Right kidney (tissue), 9 donors: Measurements from ENCODE around the gene AGPAT1.
"Not testable (repeated sequence)": the region's sequence is repeated elsewhere in the genome, so short reads cannot be mapped to it uniquely, and the experiment has no call there.

Source experiments
- DNase-seq: peaks from one replicate; pipeline ENCODE4 v3.0.0-alpha.2; 2016
- long read RNA-seq, 8 donors: transcript quantifications; one replicate each; lab custom pipeline, GENCODE V29; 2026

Gene AGPAT1
- long read RNA-seq, donor 1, transcript AGPAT1-203 (7 exons, 2,234 nt): major isoform, 22 of 27 reads
- long read RNA-seq, donor 1, partial matches to known transcripts: 0 of 27 reads
- long read RNA-seq, donor 1, other reads (novel, unspliced or antisense): 0 of 27 reads
- long read RNA-seq, donor 2, transcript AGPAT1-203 (7 exons, 2,234 nt): major isoform, 14 of 16 reads
- long read RNA-seq, donor 2, partial matches to known transcripts: 0 of 16 reads
- long read RNA-seq, donor 2, other reads (novel, unspliced or antisense): 0 of 16 reads
- long read RNA-seq, donor 3, transcript AGPAT1-203 (7 exons, 2,234 nt): major isoform, 6 of 7 reads
- long read RNA-seq, donor 3, partial matches to known transcripts: 0 of 7 reads
- long read RNA-seq, donor 3, other reads (novel, unspliced or antisense): 0 of 7 reads
- long read RNA-seq, donor 4, transcript AGPAT1-203 (7 exons, 2,234 nt): major isoform, 25 of 41 reads
- long read RNA-seq, donor 4, partial matches to known transcripts: 12 of 41 reads
- long read RNA-seq, donor 4, other reads (novel, unspliced or antisense): 0 of 41 reads
- long read RNA-seq, donor 5, transcript AGPAT1-203 (7 exons, 2,234 nt): major isoform, 15 of 16 reads
- long read RNA-seq, donor 5, partial matches to known transcripts: 0 of 16 reads
- long read RNA-seq, donor 5, other reads (novel, unspliced or antisense): 0 of 16 reads
- long read RNA-seq, donor 6, transcript AGPAT1-203 (7 exons, 2,234 nt): major isoform, 32 of 66 reads
- long read RNA-seq, donor 6, partial matches to known transcripts: 23 of 66 reads
- long read RNA-seq, donor 6, other reads (novel, unspliced or antisense): 8 of 66 reads
- long read RNA-seq, donor 7, transcript AGPAT1-203 (7 exons, 2,234 nt): major isoform, 41 of 73 reads
- long read RNA-seq, donor 7, partial matches to known transcripts: 23 of 73 reads
- long read RNA-seq, donor 7, other reads (novel, unspliced or antisense): 7 of 73 reads
- long read RNA-seq, donor 8, transcript AGPAT1-203 (7 exons, 2,234 nt): major isoform, 20 of 37 reads
- long read RNA-seq, donor 8, partial matches to known transcripts: 5 of 37 reads
- long read RNA-seq, donor 8, other reads (novel, unspliced or antisense): 6 of 37 reads

- DNase-seq: peak; percentile 77
These were observed at the start of gene AGPAT1 for GRCh38 chr6:32175711-32176475. Gene AGPAT1 (minus strand): TSS chr6:32176084. CDS start chr6:32171496, 4,588 bp downstream.

GRCh38 chr6:32224696-32225095, 48.8 kb upstream of the AGPAT1 start:
- no peak for DNase-seq

GRCh38 chr6:32223258-32224235, 47.7 kb upstream of the AGPAT1 start, which contains the start of gene NOTCH4:
Gene NOTCH4 (minus strand): TSS chr6:32224067. CDS start chr6:32223928, 139 bp downstream.
- no peak for DNase-seq

- DNase-seq: no peak
These were observed 46.7 kb upstream of the AGPAT1 start for GRCh38 chr6:32222333-32223230.

- DNase-seq: no peak
These were observed 44.1 kb upstream of the AGPAT1 start for GRCh38 chr6:32220021-32220420.

- no peak for DNase-seq
These were observed 42.3 kb upstream of the AGPAT1 start for GRCh38 chr6:32218167-32218566.

GRCh38 chr6:32216998-32217397, 41.1 kb upstream of the AGPAT1 start:
- no peak for DNase-seq

GRCh38 chr6:32216285-32216684, 40.4 kb upstream of the AGPAT1 start:
- DNase-seq: no peak

- DNase-seq: no peak
These were observed 39.7 kb upstream of the AGPAT1 start for GRCh38 chr6:32215617-32216016.

GRCh38 chr6:32214126-32214525, 38.2 kb upstream of the AGPAT1 start:
- DNase-seq: no peak

GRCh38 chr6:32213649-32214048, 37.8 kb upstream of the AGPAT1 start:
- no peak for DNase-seq

GRCh38 chr6:32212076-32212760, 36.3 kb upstream of the AGPAT1 start:
- no peak for DNase-seq

- DNase-seq: not testable (repeated sequence)
These were observed 35.5 kb upstream of the AGPAT1 start for GRCh38 chr6:32211432-32211831.

- DNase-seq: no peak
These were observed 34.3 kb upstream of the AGPAT1 start for GRCh38 chr6:32210191-32210601.

- DNase-seq: no peak
These were observed 33.1 kb upstream of the AGPAT1 start for GRCh38 chr6:32208996-32209395.

- DNase-seq: no peak
These were observed 28.4 kb upstream of the AGPAT1 start for GRCh38 chr6:32204268-32204715.

GRCh38 chr6:32203426-32204267, 27.8 kb upstream of the AGPAT1 start:
- DNase-seq: no peak

GRCh38 chr6:32202186-32202585, 26.3 kb upstream of the AGPAT1 start:
- no peak for DNase-seq
